ENCODE measurements around the gene CLMP. TPM values are rescaled to one million over a fixed set of nuclear protein-coding genes. Genes with fewer than 3 reads are reported as not detected.
A peak's percentile ranks its signal among the peaks of the same experiment; 100 is the strongest.

CLMP gene
- total RNA-seq, 1 experiment from 2014 or later = 24.3 TPM

GRCh38 chr11:123228496-123229163, 33.6 kb upstream of the CLMP start:
- no peak for DNase-seq
- Histone ChIP-seq H3K36me3 (replicated peaks; ENCODE audit: control insufficient read depth, insufficient read depth, low read length) (no peaks in the 10 kb centered on the region), H3K27me3 (ENCODE audit: control insufficient read depth, insufficient read depth, low read length) (no peaks in the 10 kb centered on the region), H3K4me3 (ENCODE audit: insufficient read depth, low read depth, low read length) (no peak overlapping the region)

- H3K4me3 ChIP-seq (ENCODE audit: insufficient read depth, low read depth, low read length) = no peak overlapping the region
- no peaks in the 10 kb centered on the region for H3K27me3 ChIP-seq (ENCODE audit: control insufficient read depth, insufficient read depth, low read length)
- DNase-seq = no peak
- H3K36me3 ChIP-seq (replicated peaks; ENCODE audit: control insufficient read depth, insufficient read depth, low read length) = no peaks in the 10 kb centered on the region
Measured at GRCh38 chr11:123227763-123228495, 32.9 kb upstream of the CLMP start.

- DNase-seq = no peak
- no peaks in the 10 kb centered on the region for H3K27me3 ChIP-seq (ENCODE audit: control insufficient read depth, insufficient read depth, low read length)
- H3K4me3 ChIP-seq (ENCODE audit: insufficient read depth, low read depth, low read length) = no peak overlapping the region
- no peaks in the 10 kb centered on the region for H3K36me3 ChIP-seq (replicated peaks; ENCODE audit: control insufficient read depth, insufficient read depth, low read length)
Measured at GRCh38 chr11:123221584-123221983, 26.5 kb upstream of the CLMP start.

GRCh38 chr11:123221096-123221561, 26.1 kb upstream of the CLMP start:
- Histone ChIP-seq H3K36me3 (replicated peaks; ENCODE audit: control insufficient read depth, insufficient read depth, low read length) (no peaks in the 10 kb centered on the region), H3K4me3 (ENCODE audit: insufficient read depth, low read depth, low read length) (no peak overlapping the region), H3K27me3 (ENCODE audit: control insufficient read depth, insufficient read depth, low read length) (no peaks in the 10 kb centered on the region)
- DNase-seq = no peak

GRCh38 chr11:123219066-123219690, 24.1 kb upstream of the CLMP start:
- no peaks in the 10 kb centered on the region for H3K36me3 ChIP-seq (replicated peaks; ENCODE audit: control insufficient read depth, insufficient read depth, low read length)

GRCh38 chr11:123218451-123218850, 23.4 kb upstream of the CLMP start:
- no peak overlapping the region for H3K4me3 ChIP-seq (ENCODE audit: insufficient read depth, low read depth, low read length)
- no peaks in the 10 kb centered on the region for H3K36me3 ChIP-seq (replicated peaks; ENCODE audit: control insufficient read depth, insufficient read depth, low read length)
- DNase-seq = no peak
- H3K27me3 ChIP-seq (ENCODE audit: control insufficient read depth, insufficient read depth, low read length) = no peaks in the 10 kb centered on the region

More at GRCh38 chr11:123219066-123219690, 24.1 kb upstream of the CLMP start:
- Histone ChIP-seq H3K27me3 (ENCODE audit: control insufficient read depth, insufficient read depth, low read length) (no peaks in the 10 kb centered on the region), H3K4me3 (ENCODE audit: insufficient read depth, low read depth, low read length) (no peak overlapping the region)
- no peak for DNase-seq

- no peak for DNase-seq
- H3K36me3 ChIP-seq (replicated peaks; ENCODE audit: control insufficient read depth, insufficient read depth, low read length) = no peaks in the 10 kb centered on the region
- no peak overlapping the region for H3K4me3 ChIP-seq (ENCODE audit: insufficient read depth, low read depth, low read length)
- H3K27me3 ChIP-seq (ENCODE audit: control insufficient read depth, insufficient read depth, low read length) = no peaks in the 10 kb centered on the region
Measured at GRCh38 chr11:123217897-123218296, 22.8 kb upstream of the CLMP start.

GRCh38 chr11:123216249-123216648, 21.2 kb upstream of the CLMP start:
- Histone ChIP-seq H3K27me3 (ENCODE audit: control insufficient read depth, insufficient read depth, low read length) (no peaks in the 10 kb centered on the region), H3K4me3 (ENCODE audit: insufficient read depth, low read depth, low read length) (no peak overlapping the region), H3K36me3 (replicated peaks; ENCODE audit: control insufficient read depth, insufficient read depth, low read length) (no peaks in the 10 kb centered on the region)
- DNase-seq = no peak

- H3K36me3 ChIP-seq (replicated peaks; ENCODE audit: control insufficient read depth, insufficient read depth, low read length) = no peaks in the 10 kb centered on the region
- no peaks in the 10 kb centered on the region for H3K27me3 ChIP-seq (ENCODE audit: control insufficient read depth, insufficient read depth, low read length)
- H3K4me3 ChIP-seq (ENCODE audit: insufficient read depth, low read depth, low read length) = no peak overlapping the region
- no peak for DNase-seq
Measured at GRCh38 chr11:123214940-123215339, 19.9 kb upstream of the CLMP start.

GRCh38 chr11:123214396-123214795, 19.3 kb upstream of the CLMP start:
- no peaks in the 10 kb centered on the region for H3K27me3 ChIP-seq (ENCODE audit: control insufficient read depth, insufficient read depth, low read length)
- no peaks in the 10 kb centered on the region for H3K36me3 ChIP-seq (replicated peaks; ENCODE audit: control insufficient read depth, insufficient read depth, low read length)
- no peak for DNase-seq
- H3K4me3 ChIP-seq (ENCODE audit: insufficient read depth, low read depth, low read length) = no peak overlapping the region

GRCh38 chr11:123213307-123213771, 18.3 kb upstream of the CLMP start:
- no peak for DNase-seq
- no peaks in the 10 kb centered on the region for H3K36me3 ChIP-seq (replicated peaks; ENCODE audit: control insufficient read depth, insufficient read depth, low read length)

GRCh38 chr11:123212406-123212805, 17.4 kb upstream of the CLMP start:
- Histone ChIP-seq H3K4me3 (ENCODE audit: insufficient read depth, low read depth, low read length) (no peak overlapping the region), H3K36me3 (replicated peaks; ENCODE audit: control insufficient read depth, insufficient read depth, low read length) (no peaks in the 10 kb centered on the region), H3K27me3 (ENCODE audit: control insufficient read depth, insufficient read depth, low read length) (no peaks in the 10 kb centered on the region)
- no peak for DNase-seq

More at GRCh38 chr11:123213307-123213771, 18.3 kb upstream of the CLMP start:
- Histone ChIP-seq H3K4me3 (ENCODE audit: insufficient read depth, low read depth, low read length) (no peak overlapping the region), H3K27me3 (ENCODE audit: control insufficient read depth, insufficient read depth, low read length) (no peaks in the 10 kb centered on the region)

GRCh38 chr11:123211981-123212380, 16.9 kb upstream of the CLMP start:
- peak; percentile 38 for DNase-seq
- Histone ChIP-seq H3K36me3 (replicated peaks; ENCODE audit: control insufficient read depth, insufficient read depth, low read length) (no peaks in the 10 kb centered on the region), H3K27me3 (ENCODE audit: control insufficient read depth, insufficient read depth, low read length) (no peaks in the 10 kb centered on the region), H3K4me3 (ENCODE audit: insufficient read depth, low read depth, low read length) (no peak overlapping the region)

GRCh38 chr11:123211149-123211852, 16.3 kb upstream of the CLMP start:
- H3K27me3 ChIP-seq (ENCODE audit: control insufficient read depth, insufficient read depth, low read length) = no peaks in the 10 kb centered on the region
- H3K4me3 ChIP-seq (ENCODE audit: insufficient read depth, low read depth, low read length) = no peak overlapping the region
- no peaks in the 10 kb centered on the region for H3K36me3 ChIP-seq (replicated peaks; ENCODE audit: control insufficient read depth, insufficient read depth, low read length)
- peak; percentile 42 for DNase-seq

All from H7 (cell line).